GM12892 (cell line): Measurements from ENCODE around the gene CDK11A.

Source experiments
- POLR2A ChIP-seq: IDR thresholded peaks from 2 replicates; pipeline ENCODE4 v1.6.1; 2011; ENCODE audit warnings: low read depth, low read length, control low read depth
- POLR2AphosphoS5 ChIP-seq: IDR thresholded peaks from 2 replicates; pipeline ENCODE4 v1.6.1; 2011; ENCODE audit warnings: low read depth, low read length, control low read depth
- TAF1 ChIP-seq: IDR thresholded peaks from 2 replicates; pipeline ENCODE4 v1.6.1; 2011; ENCODE audit warnings: low read depth, mild to moderate bottlenecking, control low read depth, low read length, borderline replicate concordance

- TF ChIP-seq POLR2A (no peak), TAF1 (no peak), POLR2AphosphoS5 (no peak)
These were observed 34.0 kb upstream of the CDK11A start for GRCh38 chr1:1758059-1758621.
